Naive thymus-derived CD8-positive, alpha-beta T cell (primary cell): ENCODE measurements around the gene CBLIF. TPM values are rescaled to one million over a fixed set of nuclear protein-coding genes. Genes with fewer than 3 reads are reported as not detected.
"Not testable (repeated sequence)": the region's sequence is repeated elsewhere in the genome, so short reads cannot be mapped to it uniquely, and the experiment has no call there.

Experiments used
- ATAC-seq, 2 donors: fragments of 150-1000 bp; cut with Tn5 transposase in 1 of 2; sonication (Bioruptor Pico), chemical (Tn5 transposase) in 1 of 2; 1 replicate in 1 of 2; 2 replicates in 1 of 2; pipeline ENCODE4 v1.10.0; 2021; ENCODE audit warnings: mild to moderate bottlenecking in 2 of 2, moderate library complexity in 2 of 2
- POLR2A ChIA-PET: fragments of 350-600 bp; sonication (Branson Sonifier 250); formaldehyde crosslinking; loops from one replicate; lab custom pipeline; 2021; ENCODE audit warnings: antibody characterized with exemption; lab: Charles Lee
- DNase-seq, 10 donors: peaks; one replicate each; pipeline versions ENCODE4 v3.0.0 to v3.0.0-alpha.2; 2020 to 2022
- H3K27ac Mint-ChIP-seq, 10 donors: one replicate each; pipeline ENCODE4 v1.8.0; 2020 to 2022; ENCODE audit warnings: mild to moderate bottlenecking in 10 of 10, mixed read lengths in 10 of 10, moderate library complexity in 4 of 10, inconsistent platforms in 1 of 10
- H3K27me3 Mint-ChIP-seq, 5 donors: one replicate each; pipeline ENCODE4 v1.8.0; 2021 to 2022; ENCODE audit warnings: mixed read lengths in 5 of 5
- H3K36me3 Mint-ChIP-seq, 3 donors: one replicate each; pipeline ENCODE4 v1.8.0; 2020 to 2022; ENCODE audit warnings: mixed read lengths in 3 of 3, mild to moderate bottlenecking in 2 of 3, inconsistent platforms in 1 of 3
- H3K4me1 Mint-ChIP-seq, 4 donors: one replicate each; pipeline ENCODE4 v1.8.0; 2021 to 2022; ENCODE audit warnings: mixed read lengths in 4 of 4
- H3K4me3 Mint-ChIP-seq, 10 donors: one replicate each; pipeline ENCODE4 v1.8.0; 2020 to 2022; ENCODE audit warnings: mild to moderate bottlenecking in 10 of 10, mixed read lengths in 10 of 10, moderate library complexity in 6 of 10, inconsistent platforms in 1 of 10
- H3K9me3 Mint-ChIP-seq, 9 donors: one replicate each; pipeline ENCODE4 v1.8.0; 2020 to 2022; ENCODE audit warnings: mixed read lengths in 9 of 9, mild to moderate bottlenecking in 3 of 9, inconsistent platforms in 1 of 9, moderate library complexity in 1 of 9
- polyA plus RNA-seq, 3 donors: library from polyadenylated mRNA; unstranded; fragments of 300-500 nt; fragmentation: Illumina TruSeq; gene quantifications; one replicate each; pipeline ENCODE4 v1.2.3, GENCODE V29; 2021
- total RNA-seq, 8 experiments: library from RNA in 2 of 8; stranded (reverse) in 2 of 8; gene quantifications; one replicate each; pipeline ENCODE4 v1.2.3 and lab custom pipeline; 2021 to 2026

Gene CBLIF
- total and polyA plus RNA-seq, 5 experiments from 2014 or later: not detected

GRCh38 chr11:59841514-59841913 lies 3.8 kb downstream of the CBLIF start:
- POLR2A ChIA-PET: interaction anchor here (0.5 kb wide), 1 partner anchor 511 kb away, joined by 4 read pairs; no protein-coding TSS in a partner anchor
- H3K4me3 Mint-ChIP-seq: no peak overlapping the region
- H3K4me1 Mint-ChIP-seq: no peaks in the 10 kb centered on the region
- no peaks in the 10 kb centered on the region for H3K9me3 Mint-ChIP-seq
- no peak for DNase-seq
- no peak for ATAC-seq
- no peak overlapping the region for H3K27ac Mint-ChIP-seq
- no peaks in the 10 kb centered on the region for H3K36me3 Mint-ChIP-seq
- H3K27me3 Mint-ChIP-seq: peaks cover 0 to 10% (median 1%) of the 10 kb centered on the region in 5 donors

GRCh38 chr11:59839615-59840014 lies 5.7 kb downstream of the CBLIF start:
- ATAC-seq (no peak), DNase-seq (no peak)
- H3K9me3 Mint-ChIP-seq: no peaks in the 10 kb centered on the region
- H3K36me3 Mint-ChIP-seq: no peaks in the 10 kb centered on the region
- POLR2A ChIA-PET: no interaction called here
- no peaks in the 10 kb centered on the region for H3K4me1 Mint-ChIP-seq
- peaks cover 0 to 10% (median 1%) of the 10 kb centered on the region in 5 donors for H3K27me3 Mint-ChIP-seq
- H3K27ac Mint-ChIP-seq: no peak overlapping the region
- H3K4me3 Mint-ChIP-seq: no peak overlapping the region

GRCh38 chr11:59833602-59834001 lies 11.7 kb downstream of the CBLIF start:
- H3K4me3 Mint-ChIP-seq: no peak overlapping the region

GRCh38 chr11:59829358-59829757 lies 15.9 kb downstream of the CBLIF start:
- ATAC-seq (no peak), DNase-seq (no peak)
- POLR2A ChIA-PET: no interaction called here
- Mint-ChIP-seq H3K27ac (no peak overlapping the region), H3K4me1 (no peaks in the 10 kb centered on the region), H3K36me3 (no peaks in the 10 kb centered on the region), H3K9me3 (no peaks in the 10 kb centered on the region), H3K4me3 (no peak overlapping the region), H3K27me3 (peaks cover 0 to 5% (median 2%) of the 10 kb centered on the region in 5 donors)

More at GRCh38 chr11:59833602-59834001, 11.7 kb downstream of the CBLIF start:
- H3K9me3 Mint-ChIP-seq: no peaks in the 10 kb centered on the region
- H3K27me3 Mint-ChIP-seq: peaks cover 0 to 2% (median 0%) of the 10 kb centered on the region in 5 donors
- POLR2A ChIA-PET: no interaction called here
- H3K4me1 Mint-ChIP-seq: no peaks in the 10 kb centered on the region
- DNase-seq (no peak), ATAC-seq (no peak)
- H3K36me3 Mint-ChIP-seq: no peaks in the 10 kb centered on the region
- H3K27ac Mint-ChIP-seq: no peak overlapping the region

GRCh38 chr11:59822989-59823566 lies 22.2 kb downstream of the CBLIF start:
- Mint-ChIP-seq H3K9me3 (no peaks in the 10 kb centered on the region), H3K27ac (peak overlapping the region in 1 of 10 donors; percentile 5), H3K36me3 (no peaks in the 10 kb centered on the region), H3K4me1 (peaks cover 2 to 15% (median 14%) of the 10 kb centered on the region in 4 donors), H3K4me3 (no peak overlapping the region), H3K27me3 (peaks cover 0 to 5% (median 2%) of the 10 kb centered on the region in 5 donors)
- DNase-seq (peak in 2 of 10 donors; percentile 11 to 19), ATAC-seq (peak; percentile 48 to 60)
- POLR2A ChIA-PET: no interaction called here

- Mint-ChIP-seq H3K4me3 (no peak overlapping the region), H3K9me3 (no peaks in the 10 kb centered on the region), H3K4me1 (peaks cover 2 to 31% (median 16%) of the 10 kb centered on the region in 4 donors), H3K27ac (peak overlapping the region in 3 of 10 donors; percentile 3 to 34 (median 8)), H3K27me3 (peaks cover 0 to 3% (median 0%) of the 10 kb centered on the region in 5 donors), H3K36me3 (no peaks in the 10 kb centered on the region)
- POLR2A ChIA-PET: no interaction called here
- ATAC-seq (no peak), DNase-seq (no peak)
Measured at GRCh38 chr11:59818572-59818971, 26.7 kb downstream of the CBLIF start.

GRCh38 chr11:59816434-59816833 lies 28.9 kb downstream of the CBLIF start:
- H3K4me3 Mint-ChIP-seq, H3K36me3 Mint-ChIP-seq, POLR2A ChIA-PET, ATAC-seq, H3K27ac Mint-ChIP-seq, H3K9me3 Mint-ChIP-seq, DNase-seq, H3K27me3 Mint-ChIP-seq: not testable (repeated sequence)
- H3K4me1 Mint-ChIP-seq: peaks cover under 1 to 29% (median 12%) of the 10 kb centered on the region in 4 donors

GRCh38 chr11:59815754-59816153 lies 29.5 kb downstream of the CBLIF start:
- peaks cover 0 to 9% (median 4%) of the 10 kb centered on the region in 5 donors for H3K27me3 Mint-ChIP-seq
- POLR2A ChIA-PET: no interaction called here
- H3K4me1 Mint-ChIP-seq: peaks cover 7 to 36% (median 18%) of the 10 kb centered on the region in 4 donors
- H3K4me3 Mint-ChIP-seq: no peak overlapping the region
- H3K27ac Mint-ChIP-seq: no peak overlapping the region
- peaks cover 0 to 6% (median 4%) of the 10 kb centered on the region in 3 donors for H3K36me3 Mint-ChIP-seq
- no peak for DNase-seq
- no peak for ATAC-seq
- H3K9me3 Mint-ChIP-seq: peaks cover 0 to 4% (median 0%) of the 10 kb centered on the region in 9 donors

GRCh38 chr11:59814021-59814420 lies 31.3 kb downstream of the CBLIF start:
- DNase-seq (no peak), ATAC-seq (no peak)
- Mint-ChIP-seq H3K9me3 (peaks cover 0 to 4% (median 0%) of the 10 kb centered on the region in 9 donors), H3K27ac (peak overlapping the region in 2 of 10 donors; percentile 36 to 73), H3K36me3 (peaks cover 0 to 6% (median 4%) of the 10 kb centered on the region in 3 donors), H3K4me1 (peaks cover 10 to 44% (median 24%) of the 10 kb centered on the region in 4 donors), H3K27me3 (peaks cover 0 to 9% (median 4%) of the 10 kb centered on the region in 5 donors), H3K4me3 (peak overlapping the region in 6 of 10 donors; percentile 3 to 24 (median 10))
- POLR2A ChIA-PET: interaction anchor here (0.6 kb wide), 1 partner anchor 59 kb away, joined by 3 read pairs; the partner anchor contains the start of gene STX3

GRCh38 chr11:59813364-59813763 lies 31.9 kb downstream of the CBLIF start:
- Mint-ChIP-seq H3K4me3 (no peak overlapping the region), H3K27ac (peak overlapping the region in 1 of 10 donors; percentile 18), H3K9me3 (peaks cover 0 to 4% (median 0%) of the 10 kb centered on the region in 9 donors), H3K27me3 (peaks cover 0 to 9% (median 4%) of the 10 kb centered on the region in 5 donors), H3K4me1 (peaks cover 10 to 43% (median 18%) of the 10 kb centered on the region in 4 donors), H3K36me3 (peaks cover 4 to 6% (median 5%) of the 10 kb centered on the region in 3 donors)
- DNase-seq (no peak), ATAC-seq (no peak)
- POLR2A ChIA-PET: interaction anchor here (0.6 kb wide), 1 partner anchor 58 kb away, joined by 3 read pairs; the partner anchor contains the start of gene STX3

GRCh38 chr11:59812220-59812619 lies 33.1 kb downstream of the CBLIF start:
- POLR2A ChIA-PET: no interaction called here
- Mint-ChIP-seq H3K4me1 (peaks cover 10 to 37% (median 17%) of the 10 kb centered on the region in 4 donors), H3K9me3 (peaks cover 0 to 4% (median 0%) of the 10 kb centered on the region in 9 donors), H3K27ac (no peak overlapping the region), H3K27me3 (peaks cover 0 to 9% (median 4%) of the 10 kb centered on the region in 5 donors), H3K4me3 (peak overlapping the region in 2 of 10 donors; percentile 28 to 29), H3K36me3 (peaks cover 4 to 12% (median 6%) of the 10 kb centered on the region in 3 donors)
- ATAC-seq: no peak
- DNase-seq: no peak

GRCh38 chr11:59810911-59811259 lies 34.4 kb downstream of the CBLIF start:
- Mint-ChIP-seq H3K36me3 (peaks cover 6 to 24% (median 9%) of the 10 kb centered on the region in 3 donors), H3K9me3 (peaks cover 0 to 4% (median 0%) of the 10 kb centered on the region in 9 donors), H3K4me1 (peaks cover 10 to 29% (median 20%) of the 10 kb centered on the region in 4 donors), H3K27me3 (peaks cover 0 to 9% (median 4%) of the 10 kb centered on the region in 5 donors), H3K27ac (peak overlapping the region; percentile 89 to 95 (median 94)), H3K4me3 (peak overlapping the region; percentile 89 to 95 (median 92))
- no peak for DNase-seq
- peak in 1 of 2 donors; percentile 24 for ATAC-seq
- POLR2A ChIA-PET: interaction anchor here (0.6 to 1.8 kb wide), 4 partner anchors 10 to 142 kb away, joined by 3 to 12 read pairs (median 6); partner anchors contain the start of genes PATL1 and STX3
